DOHH2 (cell line): ENCODE results near the gene KRTAP16-1.

ENCODE experiments used
- EZH2phosphoT487 ChIP-seq: fragments of 200-600 bp; sonication (generic); IDR thresholded peaks from 2 replicates; pipeline ENCODE4 v1.6.1; 2017; ENCODE audit warnings: borderline replicate concordance, mild to moderate bottlenecking, antibody characterized with exemption, low read length, moderate library complexity, mixed read lengths
- TF ChIP-seq, protein P1 (sequence below): fragments of 200-600 bp; sonication (generic); IDR thresholded peaks from one replicate; pipeline ENCODE4 v1.5.1; 2014; ENCODE audit warnings: antibody characterized with exemption, mild to moderate bottlenecking, low read depth, low read length; ENCODE audit not compliant: poor library complexity, severe bottlenecking

DNA sequence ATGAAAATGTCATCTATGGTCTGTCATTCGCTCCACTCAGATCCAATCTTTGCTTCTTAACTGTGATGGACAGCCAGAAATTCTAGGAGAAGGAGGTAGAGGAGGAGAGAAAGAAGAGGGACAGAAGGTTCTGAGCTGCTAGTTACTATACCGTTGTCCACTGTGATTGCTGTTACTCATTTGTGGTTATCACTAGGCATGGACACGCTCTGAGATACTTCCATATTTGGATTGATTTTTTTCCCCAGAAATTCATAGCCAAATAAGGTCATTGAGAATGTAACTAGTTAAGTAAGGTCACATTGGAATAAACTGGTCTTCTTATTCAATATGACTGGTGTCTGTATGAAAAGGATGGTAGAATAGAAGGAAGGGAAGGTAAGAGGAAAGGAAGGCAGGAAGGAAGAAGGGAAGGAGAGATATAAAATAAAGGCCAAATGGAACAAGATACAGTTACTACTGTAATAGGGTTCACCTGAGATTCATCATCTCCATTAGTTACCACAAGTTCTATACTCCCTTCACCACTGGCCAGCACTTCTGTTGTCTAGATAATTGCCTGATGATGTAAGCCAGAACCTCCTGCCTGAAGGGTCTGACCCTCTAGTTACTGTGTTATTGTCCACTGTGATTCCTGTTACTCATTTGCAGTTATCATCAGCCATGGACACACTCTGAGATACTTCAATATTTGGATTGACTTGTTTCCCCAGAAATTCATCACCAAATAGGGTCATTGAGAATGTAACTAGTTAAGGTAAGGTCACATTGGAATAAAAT is 30.7 kb downstream of the KRTAP16-1 start:
- TF ChIP-seq, protein P1, sequence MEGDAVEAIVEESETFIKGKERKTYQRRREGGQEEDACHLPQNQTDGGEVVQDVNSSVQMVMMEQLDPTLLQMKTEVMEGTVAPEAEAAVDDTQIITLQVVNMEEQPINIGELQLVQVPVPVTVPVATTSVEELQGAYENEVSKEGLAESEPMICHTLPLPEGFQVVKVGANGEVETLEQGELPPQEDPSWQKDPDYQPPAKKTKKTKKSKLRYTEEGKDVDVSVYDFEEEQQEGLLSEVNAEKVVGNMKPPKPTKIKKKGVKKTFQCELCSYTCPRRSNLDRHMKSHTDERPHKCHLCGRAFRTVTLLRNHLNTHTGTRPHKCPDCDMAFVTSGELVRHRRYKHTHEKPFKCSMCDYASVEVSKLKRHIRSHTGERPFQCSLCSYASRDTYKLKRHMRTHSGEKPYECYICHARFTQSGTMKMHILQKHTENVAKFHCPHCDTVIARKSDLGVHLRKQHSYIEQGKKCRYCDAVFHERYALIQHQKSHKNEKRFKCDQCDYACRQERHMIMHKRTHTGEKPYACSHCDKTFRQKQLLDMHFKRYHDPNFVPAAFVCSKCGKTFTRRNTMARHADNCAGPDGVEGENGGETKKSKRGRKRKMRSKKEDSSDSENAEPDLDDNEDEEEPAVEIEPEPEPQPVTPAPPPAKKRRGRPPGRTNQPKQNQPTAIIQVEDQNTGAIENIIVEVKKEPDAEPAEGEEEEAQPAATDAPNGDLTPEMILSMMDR, result no peak
- no peak for TF ChIP-seq EZH2phosphoT487
